Mammary microvascular endothelial cell (primary cell): ENCODE measurements around the gene TSC2. TPM values are rescaled to one million over a fixed set of nuclear protein-coding genes. Genes with fewer than 3 reads are reported as not detected.

Experiments used
- total RNA-seq: library from RNA; depleted of rRNA; stranded (reverse); fragments of >200 nt; gene quantifications from 2 replicates; pipeline ENCODE4 v1.2.3, GENCODE V29; 2015

The TSC2 gene
- total RNA-seq = 35.2 and 36.0 TPM in 2 replicates

DNA sequence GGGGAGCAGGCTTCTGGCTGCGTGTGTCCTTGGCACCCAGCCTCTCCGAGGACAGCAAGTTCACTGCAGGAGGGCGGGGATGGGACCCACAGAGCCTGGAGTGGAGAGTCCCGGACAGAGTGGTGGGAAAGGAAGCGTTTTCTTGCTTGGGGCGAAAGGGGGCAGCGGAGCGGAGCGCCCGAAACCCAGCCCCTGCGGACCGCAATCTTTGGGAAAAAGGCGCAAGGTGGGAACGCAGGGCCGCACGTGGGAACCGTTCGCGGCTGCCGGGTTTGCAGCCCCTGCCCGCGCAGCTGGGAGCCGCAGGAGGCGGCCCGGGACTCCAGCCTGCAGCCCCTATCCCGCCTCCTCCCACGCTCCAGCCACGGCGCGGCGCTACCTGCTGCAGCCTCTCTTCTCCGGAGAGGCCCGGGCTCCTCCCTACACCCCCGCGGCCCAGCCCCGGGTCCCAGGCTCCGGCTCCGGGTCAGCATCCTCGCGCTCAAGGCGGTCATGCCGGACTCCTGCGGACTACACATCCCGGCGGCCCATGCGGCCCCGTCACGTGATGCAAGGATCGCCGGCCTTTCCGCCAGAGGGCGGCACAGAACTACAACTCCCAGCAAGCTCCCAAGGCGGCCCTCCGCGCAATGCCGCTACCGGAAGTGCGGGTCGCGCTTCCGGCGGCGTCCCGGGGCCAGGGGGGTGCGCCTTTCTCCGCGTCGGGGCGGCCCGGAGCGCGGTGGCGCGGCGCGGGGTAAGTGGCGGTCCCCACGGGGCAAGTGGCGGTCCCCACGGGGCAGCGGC, at the start of gene TSC2, which contains the start of gene NTHL1:
Gene TSC2, plus strand, starts transcription at position 656 of the 786 bp plus-strand sequence. CDS start 631 bp downstream, outside the sequence.
Gene NTHL1, minus strand, starts transcription at position 505 of the 786 bp plus-strand sequence. Its CDS starts 11 bp downstream, at position 494.

DNA sequence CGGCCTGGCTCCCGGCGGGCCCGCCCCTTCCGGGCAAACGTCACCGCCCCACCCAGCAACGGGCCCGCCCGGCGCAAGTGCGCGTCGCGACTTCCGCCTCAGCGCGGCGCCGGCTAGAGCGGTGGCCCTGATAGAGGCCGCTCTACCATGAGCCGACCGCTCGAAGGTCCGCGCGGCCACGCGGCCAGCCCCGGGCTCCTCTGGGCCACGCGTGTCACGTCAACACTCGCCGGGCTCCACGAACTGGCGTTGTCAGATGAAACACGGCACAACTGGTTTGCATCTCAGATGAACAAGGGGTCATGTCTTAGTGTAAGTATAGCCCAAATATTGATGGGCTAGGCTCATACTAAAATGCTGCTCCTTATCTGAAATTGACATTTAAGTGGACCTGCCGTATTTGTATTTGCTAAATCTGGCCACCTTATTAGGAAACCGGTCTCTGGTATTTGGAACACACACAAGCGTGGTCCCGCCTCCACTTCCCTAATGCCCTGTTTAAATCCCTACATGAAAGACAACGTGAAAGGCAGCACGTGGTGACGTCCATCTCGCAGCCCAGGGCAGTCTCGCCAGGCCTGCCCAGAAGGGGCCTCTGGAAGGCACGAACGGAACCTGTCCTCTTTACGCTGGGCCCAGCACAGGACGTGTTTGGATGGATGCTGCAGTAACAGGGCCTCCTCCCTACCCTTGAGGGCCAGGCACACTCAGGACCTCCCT, 37.8 kb upstream of the TSC2 start, which contains the start of gene ZNF598:
Gene ZNF598, minus strand, starts transcription at position 31 of the 720 bp plus-strand sequence.

DNA sequence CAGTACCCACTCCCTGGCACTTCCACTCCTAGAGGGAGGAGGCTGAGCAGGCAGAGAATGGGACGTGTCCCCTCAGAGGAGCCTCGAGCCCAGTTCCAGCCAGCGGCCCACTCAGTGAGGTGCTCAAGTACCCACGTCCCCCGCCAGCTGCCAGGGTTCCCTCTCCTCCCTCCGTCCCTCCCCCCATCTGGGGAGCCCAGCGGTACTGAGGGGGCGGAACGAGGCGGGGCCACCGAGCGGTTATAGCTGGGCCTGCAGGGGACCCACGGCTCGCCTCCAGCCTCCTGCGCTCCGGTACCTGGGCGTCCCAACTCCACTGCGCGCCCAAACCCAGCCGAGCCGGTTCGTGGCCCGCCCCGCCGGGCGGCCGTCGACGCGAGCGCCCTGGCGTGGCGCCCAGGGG, 28.3 kb upstream of the TSC2 start, which contains the start of gene NPW:
Gene NPW, plus strand, starts transcription at position 268 of the 403 bp plus-strand sequence.

DNA sequence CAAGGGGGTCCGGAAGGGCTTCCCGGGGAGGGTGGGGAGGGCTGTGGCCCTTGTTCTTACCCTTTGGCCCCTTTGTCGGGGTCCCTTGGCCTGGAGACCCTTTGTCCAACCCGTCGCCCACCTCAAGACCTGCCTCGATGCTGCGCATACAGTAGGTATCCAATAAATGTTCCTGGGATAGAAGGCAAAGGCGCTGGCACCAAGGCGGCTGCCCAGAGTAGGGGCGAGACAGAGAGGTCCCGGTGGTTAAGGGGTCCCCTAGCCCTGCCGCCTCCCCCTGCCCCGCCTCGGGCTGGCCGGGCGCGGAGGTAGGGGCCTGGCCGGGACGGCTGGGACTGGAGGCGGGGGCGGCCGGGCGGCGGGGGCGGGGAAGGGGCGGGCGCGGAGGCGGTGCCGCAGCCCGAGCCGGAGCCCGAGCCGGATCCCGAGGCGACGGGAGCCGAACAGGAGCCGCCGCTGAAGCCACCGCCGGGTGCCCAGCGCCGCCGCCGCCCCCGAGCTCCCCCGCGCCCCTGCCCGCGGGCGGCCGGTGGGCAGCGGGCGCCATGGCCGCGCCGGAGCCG, 21.2 kb upstream of the TSC2 start, which contains the start of gene NHERF2:
Gene NHERF2, plus strand, starts transcription at position 442 of the 563 bp plus-strand sequence. Its CDS starts 104 bp downstream, at position 546.

GRCh38 chr16:2135770-2136490, 88.1 kb downstream of the TSC2 start, which contains the start of gene PKD1:
Gene PKD1 (minus strand): TSS chr16:2135898. CDS start chr16:2135689, 209 bp downstream.

Other genes with a start within 250 kb of the TSC2 start
- 106 and 119 TPM in 2 replicates for gene HAGH, start 221.2 kb upstream of the TSC2 start, total RNA-seq
- gene FAHD1, start 220.8 kb upstream of the TSC2 start, total RNA-seq = 70.9 and 86.8 TPM in 2 replicates
- not detected in 2 replicates for gene MEIOB, start 175.8 kb upstream of the TSC2 start, total RNA-seq
- not detected in 2 replicates for gene HS3ST6, start 129.6 kb upstream of the TSC2 start, total RNA-seq
- 10.1 and 13.7 TPM in 2 replicates for gene MSRB1, start 104.8 kb upstream of the TSC2 start, total RNA-seq
- not detected in 2 replicates for gene RPL3L, start 93.3 kb upstream of the TSC2 start, total RNA-seq
- 312 and 315 TPM in 2 replicates for gene NDUFB10, start 88.4 kb upstream of the TSC2 start, total RNA-seq
- gene RPS2, start 83.2 kb upstream of the TSC2 start, total RNA-seq = 2,922 and 2,947 TPM in 2 replicates
- gene RNF151, start 81.1 kb upstream of the TSC2 start, total RNA-seq = not detected in 2 replicates
- gene TBL3, start 75.9 kb upstream of the TSC2 start, total RNA-seq = 79.4 and 104 TPM in 2 replicates
- gene NOXO1, start 66.5 kb upstream of the TSC2 start, total RNA-seq = 1.00 TPM in 1 of 2 replicates, not detected in the other
- 15.4 and 15.9 TPM in 2 replicates for gene GFER, start 63.8 kb upstream of the TSC2 start, total RNA-seq
- 0.25 and 0.87 TPM in 2 replicates for gene SYNGR3, start 58.0 kb upstream of the TSC2 start, total RNA-seq
- gene ZNF598, start 38.2 kb upstream of the TSC2 start, total RNA-seq = 55.6 and 61.8 TPM in 2 replicates
- gene NPW, start 28.2 kb upstream of the TSC2 start, total RNA-seq = 2.5 and 3.1 TPM in 2 replicates
- 236 and 238 TPM in 2 replicates for gene NHERF2, start 21.1 kb upstream of the TSC2 start, total RNA-seq
- 45.7 and 53.0 TPM in 2 replicates for gene NTHL1, start 151 bp upstream of the TSC2 start, total RNA-seq
- gene PKD1, start 87.9 kb downstream of the TSC2 start, total RNA-seq = 37.0 and 46.6 TPM in 2 replicates
- gene RAB26, start 100.6 kb downstream of the TSC2 start, total RNA-seq = 0.13 and 1.3 TPM in 2 replicates
- 81.7 and 89.8 TPM in 2 replicates for gene TRAF7, start 107.8 kb downstream of the TSC2 start, total RNA-seq
- gene CASKIN1, start 148.6 kb downstream of the TSC2 start, total RNA-seq = not detected in 2 replicates
- 66.0 and 79.9 TPM in 2 replicates for gene MLST8, start 157.5 kb downstream of the TSC2 start, total RNA-seq
- gene BRICD5, start 162.9 kb downstream of the TSC2 start, total RNA-seq = 1.7 and 7.1 TPM in 2 replicates
- 25.6 and 31.4 TPM in 2 replicates for gene PGP, start 166.9 kb downstream of the TSC2 start, total RNA-seq
- gene E4F1, start 175.6 kb downstream of the TSC2 start, total RNA-seq = 25.5 and 34.3 TPM in 2 replicates
- gene DNASE1L2, start 188.5 kb downstream of the TSC2 start, total RNA-seq = not detected in 2 replicates
- 46.1 and 49.1 TPM in 2 replicates for gene ECI1, start 203.6 kb downstream of the TSC2 start, total RNA-seq
- 164 and 180 TPM in 2 replicates for gene RNPS1, start 220.1 kb downstream of the TSC2 start, total RNA-seq